Suprapubic skin (tissue), 4 donors: ENCODE data around the gene AZU1. TPM values are rescaled to one million over a fixed set of nuclear protein-coding genes. Genes with fewer than 3 reads are reported as not detected.

ENCODE experiments used
- DNase-seq, 2 donors: peaks; one replicate each; pipeline ENCODE4 v3.0.0-alpha.2; 2019; ENCODE audit warnings: low spot score in 2 of 2
- H3K27ac ChIP-seq: fragments of 200-600 bp; sonication (generic); one replicate; pipeline ENCODE4 v1.5.1; 2019
- H3K27me3 ChIP-seq: fragments of 200-600 bp; sonication (generic); one replicate; pipeline ENCODE4 v1.5.1; 2019
- H3K36me3 ChIP-seq: fragments of 200-600 bp; sonication (generic); one replicate; pipeline ENCODE4 v1.5.1; 2019
- H3K4me1 ChIP-seq: fragments of 200-600 bp; sonication (generic); one replicate; pipeline ENCODE4 v1.5.1; 2019
- H3K4me3 ChIP-seq: fragments of 200-600 bp; sonication (generic); one replicate; pipeline ENCODE4 v1.5.1; 2019; ENCODE audit warnings: mild to moderate bottlenecking
- H3K9me3 ChIP-seq: fragments of 200-600 bp; sonication (generic); one replicate; pipeline ENCODE4 v1.5.1; 2019
- EP300 ChIP-seq: sonication (generic); formaldehyde crosslinking; IDR thresholded peaks from one replicate; pipeline ENCODE4 v1.6.1; 2017; ENCODE audit warnings: antibody characterized with exemption
- POLR2A ChIP-seq, 2 donors: fragments of 450-650 bp; IDR thresholded peaks; one replicate each; pipeline ENCODE4 v1.6.1; 2017; ENCODE audit warnings: antibody characterized with exemption in 2 of 2, mild to moderate bottlenecking in 2 of 2, moderate library complexity in 2 of 2
- POLR2AphosphoS5 ChIP-seq, 3 donors: sonication (generic); formaldehyde crosslinking; IDR thresholded peaks; one replicate each; pipeline ENCODE4 v1.6.1; 2017; ENCODE audit warnings: antibody characterized with exemption in 3 of 3
- WGBS: methylation state at CpG from one replicate; pipeline ENCODE4 v1.1.5; 2018; 5-methylcytosine and 5-hydroxymethylcytosine counted together
- total RNA-seq, 4 donors: library from RNA; depleted of rRNA; stranded (reverse); fragments of >200 nt; gene quantifications; one replicate each; pipeline ENCODE4 v1.1.0, GENCODE V29; 2016
- TF ChIP-seq, protein P1 (sequence below), 2 donors: fragments of 200-600 bp in 1 of 2; fragments of 450-650 bp in 1 of 2; sonication (generic) in 1 of 2; IDR thresholded peaks; one replicate each; pipeline ENCODE4 v1.5.1; 2016 to 2019; ENCODE audit warnings: antibody characterized with exemption in 2 of 2, mild to moderate bottlenecking in 1 of 2, moderate library complexity in 1 of 2

Gene AZU1
- total RNA-seq, 4 donors from 2014 or later = 0.79 TPM; not detected in 3

DNA sequence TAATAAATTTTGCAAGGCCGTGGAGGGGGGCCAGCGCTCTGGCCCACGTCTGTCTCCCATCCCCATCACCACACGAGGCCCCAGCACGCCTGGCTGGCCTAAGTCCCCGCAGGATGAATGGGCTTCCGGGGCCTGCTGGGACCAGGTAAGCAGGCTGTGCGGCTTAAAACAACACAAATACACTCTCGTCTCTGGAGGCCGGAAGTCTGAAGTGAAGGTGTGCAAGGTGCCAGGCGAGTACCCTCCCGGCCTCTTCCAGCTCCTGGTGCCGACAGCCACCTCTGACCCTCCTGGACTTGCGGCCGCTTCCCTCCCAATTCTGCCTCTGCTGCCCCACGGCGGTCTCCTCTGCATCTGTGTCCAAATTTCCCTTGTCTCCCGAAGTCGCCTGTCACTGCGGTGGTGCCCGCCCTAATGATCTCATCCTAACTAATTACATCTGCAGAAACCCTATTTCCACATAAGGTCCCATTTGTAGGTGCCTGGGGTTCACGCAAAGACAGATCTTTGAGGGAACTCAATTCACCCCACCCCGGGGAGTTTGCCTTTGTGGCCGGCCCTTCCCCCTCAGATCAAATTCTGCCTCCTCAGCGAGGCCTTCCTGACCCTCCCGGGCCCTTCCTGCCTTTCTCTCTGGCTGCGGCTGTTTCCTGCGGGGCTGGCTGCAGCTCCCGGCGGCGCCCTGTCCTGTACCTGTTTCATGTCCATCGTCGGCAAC, 38.5 kb upstream of the AZU1 start:
- Histone ChIP-seq H3K36me3 (no peaks in the 10 kb centered on the region), H3K4me3 (peak overlapping the region; percentile 6), H3K27ac (peak overlapping the region; percentile 81), H3K4me1 (peaks cover 36% of the 10 kb centered on the region), H3K27me3 (no peaks in the 10 kb centered on the region), H3K9me3 (no peaks in the 10 kb centered on the region)
- WGBS = 35% methylated on average over 19 of the region's 33 CpGs
- TF ChIP-seq EP300 = no peak
- TF ChIP-seq POLR2AphosphoS5 (IDR thresholded peaks at IDR 0.05) = no peak
- TF ChIP-seq, protein P1, sequence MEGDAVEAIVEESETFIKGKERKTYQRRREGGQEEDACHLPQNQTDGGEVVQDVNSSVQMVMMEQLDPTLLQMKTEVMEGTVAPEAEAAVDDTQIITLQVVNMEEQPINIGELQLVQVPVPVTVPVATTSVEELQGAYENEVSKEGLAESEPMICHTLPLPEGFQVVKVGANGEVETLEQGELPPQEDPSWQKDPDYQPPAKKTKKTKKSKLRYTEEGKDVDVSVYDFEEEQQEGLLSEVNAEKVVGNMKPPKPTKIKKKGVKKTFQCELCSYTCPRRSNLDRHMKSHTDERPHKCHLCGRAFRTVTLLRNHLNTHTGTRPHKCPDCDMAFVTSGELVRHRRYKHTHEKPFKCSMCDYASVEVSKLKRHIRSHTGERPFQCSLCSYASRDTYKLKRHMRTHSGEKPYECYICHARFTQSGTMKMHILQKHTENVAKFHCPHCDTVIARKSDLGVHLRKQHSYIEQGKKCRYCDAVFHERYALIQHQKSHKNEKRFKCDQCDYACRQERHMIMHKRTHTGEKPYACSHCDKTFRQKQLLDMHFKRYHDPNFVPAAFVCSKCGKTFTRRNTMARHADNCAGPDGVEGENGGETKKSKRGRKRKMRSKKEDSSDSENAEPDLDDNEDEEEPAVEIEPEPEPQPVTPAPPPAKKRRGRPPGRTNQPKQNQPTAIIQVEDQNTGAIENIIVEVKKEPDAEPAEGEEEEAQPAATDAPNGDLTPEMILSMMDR (IDR thresholded peaks at IDR 0.05) = no peak
- TF ChIP-seq POLR2A (IDR thresholded peaks at IDR 0.05) = no peak
- DNase-seq = no peak

- Histone ChIP-seq H3K36me3 (no peaks in the 10 kb centered on the region), H3K27me3 (no peaks in the 10 kb centered on the region), H3K27ac (peak overlapping the region; percentile 81), H3K4me1 (peaks cover 36% of the 10 kb centered on the region), H3K4me3 (peak overlapping the region; percentile 6), H3K9me3 (no peaks in the 10 kb centered on the region)
- DNase-seq = no peak
- 73% methylated on average over 9 of the region's 9 CpGs for WGBS
- no peak for TF ChIP-seq POLR2AphosphoS5 (IDR thresholded peaks at IDR 0.05)
- no peak for TF ChIP-seq POLR2A (IDR thresholded peaks at IDR 0.05)
- no peak for TF ChIP-seq EP300
- TF ChIP-seq, protein P1 (IDR thresholded peaks at IDR 0.05) = no peak
Observed at GRCh38 chr19:789701-790060, 38.0 kb upstream of the AZU1 start.

DNA sequence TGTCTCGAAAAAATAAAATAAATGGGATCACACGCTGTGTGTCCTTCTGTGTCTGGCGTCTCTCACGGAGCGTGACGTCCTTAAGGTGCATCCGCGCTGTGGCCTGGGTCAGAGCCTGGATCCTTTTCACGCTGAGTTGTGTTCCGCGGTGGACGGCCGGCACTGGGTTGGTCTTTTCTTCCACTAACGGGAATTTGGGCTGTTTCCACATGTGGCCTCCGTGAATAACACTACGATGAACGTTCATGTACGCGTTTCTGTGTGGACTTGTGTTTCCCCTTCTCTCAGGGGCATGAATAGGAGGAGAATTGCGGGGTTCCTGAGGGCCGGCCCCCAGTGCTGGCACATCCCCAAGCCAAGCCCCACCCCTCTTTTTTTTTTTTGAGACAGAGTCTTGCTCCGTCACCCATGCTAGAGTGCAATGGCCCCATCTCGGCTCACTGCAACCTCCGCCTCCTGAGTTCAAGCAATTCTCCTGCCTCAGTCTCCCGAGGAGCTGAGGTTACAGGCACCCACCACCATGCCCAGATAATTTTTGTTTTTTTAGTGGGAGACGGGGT, 36.5 kb upstream of the AZU1 start:
- H3K27ac ChIP-seq = peak overlapping the region; percentile 48

GRCh38 chr19:791567-792305, 35.9 kb upstream of the AZU1 start:
- DNase-seq = no peak
- 55% methylated on average over 8 of the region's 8 CpGs for WGBS
- peaks cover 50% of the 10 kb centered on the region for H3K4me1 ChIP-seq
- peak overlapping the region; percentile 48 for H3K27ac ChIP-seq
- H3K36me3 ChIP-seq = no peaks in the 10 kb centered on the region
- H3K27me3 ChIP-seq = no peaks in the 10 kb centered on the region
- no peaks in the 10 kb centered on the region for H3K9me3 ChIP-seq
- TF ChIP-seq POLR2A (IDR thresholded peaks at IDR 0.05) (no peak), EP300 (no peak), POLR2AphosphoS5 (IDR thresholded peaks at IDR 0.05) (no peak)
- TF ChIP-seq, protein P1 (IDR thresholded peaks at IDR 0.05) = no peak
- H3K4me3 ChIP-seq = no peak overlapping the region

More for the DNA sequence above, 36.5 kb upstream of the AZU1 start:
- no peaks in the 10 kb centered on the region for H3K9me3 ChIP-seq
- no peak for DNase-seq
- 90% methylated on average over 26 of the region's 26 CpGs for WGBS
- no peak overlapping the region for H3K4me3 ChIP-seq
- H3K27me3 ChIP-seq = no peaks in the 10 kb centered on the region
- TF ChIP-seq POLR2A (IDR thresholded peaks at IDR 0.05) (no peak), EP300 (no peak), POLR2AphosphoS5 (IDR thresholded peaks at IDR 0.05) (no peak)
- TF ChIP-seq, protein P1 (IDR thresholded peaks at IDR 0.05) = no peak
- H3K4me1 ChIP-seq = peaks cover 45% of the 10 kb centered on the region
- no peaks in the 10 kb centered on the region for H3K36me3 ChIP-seq

- H3K9me3 ChIP-seq = no peaks in the 10 kb centered on the region
- TF ChIP-seq POLR2AphosphoS5 (IDR thresholded peaks at IDR 0.05) (no peak), EP300 (no peak), POLR2A (IDR thresholded peaks at IDR 0.05) (no peak)
- TF ChIP-seq, protein P1 (IDR thresholded peaks at IDR 0.05) = no peak
- H3K27ac ChIP-seq = no peak overlapping the region
- H3K36me3 ChIP-seq = no peaks in the 10 kb centered on the region
- H3K4me3 ChIP-seq = no peak overlapping the region
- DNase-seq = no peak
- no peaks in the 10 kb centered on the region for H3K27me3 ChIP-seq
- H3K4me1 ChIP-seq = peaks cover 50% of the 10 kb centered on the region
- 66% methylated on average over 13 of the region's 16 CpGs for WGBS
Observed at GRCh38 chr19:792306-792885, 35.2 kb upstream of the AZU1 start.
